Testis (tissue), 2 donors: ENCODE results near the gene CTDSPL2.

Experiments used
- CTCF ChIP-seq, 3 experiments: fragments of 450-650 bp in 2 of 3; fragments of 200-600 bp in 1 of 3; sonication (generic) in 1 of 3; IDR thresholded peaks; one replicate each; pipeline ENCODE4 v1.5.1; 2016 to 2019; ENCODE audit warnings: antibody characterized with exemption in 3 of 3, mild to moderate bottlenecking in 2 of 3, moderate library complexity in 1 of 3
- POLR2A ChIP-seq: fragments of 450-650 bp; IDR thresholded peaks from one replicate; pipeline ENCODE4 v1.6.1; 2017; ENCODE audit warnings: antibody characterized with exemption, mild to moderate bottlenecking, moderate library complexity

- TF ChIP-seq CTCF (IDR thresholded peaks at IDR 0.05) (no peak), POLR2A (no peak)
Measured at GRCh38 chr15:44394062-44394461, 33.4 kb upstream of the CTDSPL2 start.
